Stimulated activated CD4-positive, alpha-beta T cell treated with anti-CD3 and anti-CD28 coated beads, Interleukin-1b, Interleukin-23, amount 100 ng/mL, for 24 hours (primary cell): Measurements from ENCODE around the gene ARL6IP1.
A peak's percentile ranks its signal among the peaks of the same experiment; 100 is the strongest.
"Not testable (repeated sequence)": the region's sequence is repeated elsewhere in the genome, so short reads cannot be mapped to it uniquely, and the experiment has no call there.

Experiments used
- DNase-seq, 4 experiments: peaks; one replicate each; pipeline ENCODE4 v3.0.0-alpha.2; 2020; ENCODE audit warnings: low read depth in 4 of 4, low spot score in 1 of 4

ARL6IP1 gene

GRCh38 chr16:18762713-18763112 is 38.6 kb downstream of the ARL6IP1 start:
- DNase-seq, result not testable (repeated sequence)

GRCh38 chr16:18759598-18760520 is 41.5 kb downstream of the ARL6IP1 start:
- peak in 2 of 4 experiments; percentile 14 to 24 for DNase-seq

- not testable (repeated sequence) for DNase-seq
Observed at GRCh38 chr16:18757960-18758660, 43.2 kb downstream of the ARL6IP1 start.

DNA sequence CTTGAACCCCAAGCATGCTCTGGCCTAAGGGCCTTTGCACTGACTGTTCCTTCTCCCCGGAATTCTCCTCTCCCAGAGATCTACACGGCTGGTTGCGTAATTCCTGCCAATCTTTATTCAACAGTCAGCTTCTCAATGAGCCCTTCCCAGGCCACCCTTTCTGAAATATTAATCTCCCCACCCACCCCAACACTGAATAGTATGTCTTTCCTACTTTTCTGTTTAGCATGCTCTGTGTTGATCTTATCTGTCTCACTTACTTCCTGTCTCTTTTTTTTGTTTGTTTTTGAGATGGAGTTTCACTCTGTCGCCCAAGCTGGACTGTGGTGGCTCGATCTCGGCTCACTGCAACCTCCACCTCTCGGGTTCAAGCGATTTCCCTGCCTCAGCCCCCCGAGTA is 44.7 kb downstream of the ARL6IP1 start:
- DNase-seq, result not testable (repeated sequence)

- not testable (repeated sequence) for DNase-seq
Observed at GRCh38 chr16:18742870-18743269, 58.5 kb downstream of the ARL6IP1 start.
